NT2/D1 (cell line): ENCODE measurements around the gene STN1.

Source experiments
- DNase-seq: peaks from one replicate; pipeline ENCODE4 v3.0.0-alpha.2; 2011; ENCODE audit warnings: low read depth, low spot score
- H3K27me3 ChIP-seq: 2 replicates; pipeline ENCODE4 v1.6.0; 2011; ENCODE audit warnings: mild to moderate bottlenecking; ENCODE audit not compliant: insufficient read length, insufficient read depth
- H3K36me3 ChIP-seq: 2 replicates; pipeline ENCODE4 v1.6.1; 2011; ENCODE audit warnings: mild to moderate bottlenecking, low read length, mixed read lengths; ENCODE audit not compliant: insufficient read depth, insufficient read length
- H3K4me1 ChIP-seq: 2 replicates; pipeline ENCODE4 v1.5.1; 2011; ENCODE audit not compliant: insufficient read depth, insufficient read length
- H3K4me3 ChIP-seq: 2 replicates; pipeline ENCODE4 v1.5.1; 2011; ENCODE audit warnings: low read depth; ENCODE audit not compliant: insufficient read length
- H3K9ac ChIP-seq: 2 replicates; pipeline ENCODE4 v1.6.0; 2011; ENCODE audit warnings: low read depth; ENCODE audit not compliant: insufficient read length
- H3K9me3 ChIP-seq: 2 replicates; pipeline ENCODE4 v1.5.1; 2011; ENCODE audit warnings: mild to moderate bottlenecking, low read length; ENCODE audit not compliant: insufficient read depth
- SUZ12 ChIP-seq: IDR thresholded peaks from 2 replicates; pipeline ENCODE4 v1.6.1; 2011; ENCODE audit not compliant: insufficient read length, insufficient read depth; ENCODE audit errors: extremely low read depth
- YY1 ChIP-seq: IDR thresholded peaks from 2 replicates; pipeline ENCODE4 v1.6.1; 2011; ENCODE audit not compliant: insufficient read length, insufficient read depth
- ZNF274 ChIP-seq: IDR thresholded peaks from 2 replicates; pipeline ENCODE4 v1.6.1; 2011; ENCODE audit warnings: mild to moderate bottlenecking, low read depth, low read length

The STN1 gene

GRCh38 chr10:103895411-103896186 is 22.4 kb downstream of the STN1 start:
- Histone ChIP-seq H3K9ac (no peak overlapping the region), H3K4me3 (no peak overlapping the region), H3K9me3 (no peaks in the 10 kb centered on the region), H3K27me3 (no peaks in the 10 kb centered on the region), H3K36me3 (peaks cover 21% of the 10 kb centered on the region), H3K4me1 (no peaks in the 10 kb centered on the region)
- no peak for DNase-seq
- TF ChIP-seq YY1 = no peak
- TF ChIP-seq SUZ12 = no peak
- TF ChIP-seq ZNF274 = no peak

- Histone ChIP-seq H3K4me3 (no peak overlapping the region), H3K9me3 (no peaks in the 10 kb centered on the region), H3K27me3 (no peaks in the 10 kb centered on the region), H3K9ac (no peak overlapping the region), H3K4me1 (no peaks in the 10 kb centered on the region), H3K36me3 (peaks cover 21% of the 10 kb centered on the region)
- no peak for DNase-seq
- TF ChIP-seq YY1 (no peak), SUZ12 (no peak), ZNF274 (no peak)
Measured at GRCh38 chr10:103894441-103894864, 23.5 kb downstream of the STN1 start.

GRCh38 chr10:103893817-103894216 is 24.2 kb downstream of the STN1 start:
- Histone ChIP-seq H3K9me3 (no peaks in the 10 kb centered on the region), H3K36me3 (peaks cover 18% of the 10 kb centered on the region), H3K4me1 (no peaks in the 10 kb centered on the region), H3K4me3 (no peak overlapping the region), H3K27me3 (no peaks in the 10 kb centered on the region), H3K9ac (no peak overlapping the region)
- no peak for DNase-seq
- TF ChIP-seq SUZ12 (no peak), ZNF274 (no peak), YY1 (no peak)

GRCh38 chr10:103892181-103892580 is 25.8 kb downstream of the STN1 start:
- Histone ChIP-seq H3K9ac (no peak overlapping the region), H3K9me3 (no peaks in the 10 kb centered on the region), H3K27me3 (no peaks in the 10 kb centered on the region), H3K36me3 (peaks cover 17% of the 10 kb centered on the region), H3K4me1 (no peaks in the 10 kb centered on the region), H3K4me3 (no peak overlapping the region)
- no peak for TF ChIP-seq SUZ12
- no peak for TF ChIP-seq YY1
- TF ChIP-seq ZNF274 = no peak
- DNase-seq = no peak

- H3K4me3 ChIP-seq = no peak overlapping the region
- H3K9me3 ChIP-seq = no peaks in the 10 kb centered on the region
- no peaks in the 10 kb centered on the region for H3K27me3 ChIP-seq
- no peaks in the 10 kb centered on the region for H3K4me1 ChIP-seq
- H3K36me3 ChIP-seq = peaks cover 16% of the 10 kb centered on the region
- DNase-seq = no peak
- no peak for TF ChIP-seq SUZ12
- TF ChIP-seq YY1 = no peak
- no peak for TF ChIP-seq ZNF274
- H3K9ac ChIP-seq = no peak overlapping the region
Measured at GRCh38 chr10:103890688-103891087, 27.3 kb downstream of the STN1 start.

GRCh38 chr10:103890194-103890658 is 27.8 kb downstream of the STN1 start:
- H3K36me3 ChIP-seq = peaks cover 13% of the 10 kb centered on the region

GRCh38 chr10:103889121-103889720 is 28.8 kb downstream of the STN1 start:
- Histone ChIP-seq H3K36me3 (peaks cover 13% of the 10 kb centered on the region), H3K4me1 (no peaks in the 10 kb centered on the region)
- no peak for DNase-seq

More at GRCh38 chr10:103890194-103890658, 27.8 kb downstream of the STN1 start:
- no peak for DNase-seq
- no peaks in the 10 kb centered on the region for H3K9me3 ChIP-seq
- H3K4me3 ChIP-seq = no peak overlapping the region
- H3K27me3 ChIP-seq = no peaks in the 10 kb centered on the region
- no peak overlapping the region for H3K9ac ChIP-seq
- TF ChIP-seq SUZ12 = no peak
- TF ChIP-seq YY1 = no peak
- TF ChIP-seq ZNF274 = no peak
- no peaks in the 10 kb centered on the region for H3K4me1 ChIP-seq

More at GRCh38 chr10:103889121-103889720, 28.8 kb downstream of the STN1 start:
- TF ChIP-seq ZNF274 (no peak), SUZ12 (no peak), YY1 (no peak)
- Histone ChIP-seq H3K9ac (no peak overlapping the region), H3K4me3 (no peak overlapping the region), H3K27me3 (no peaks in the 10 kb centered on the region), H3K9me3 (no peaks in the 10 kb centered on the region)
